ENCODE measurements around the gene PEX12. TPM values are rescaled to one million over a fixed set of nuclear protein-coding genes. Genes with fewer than 3 reads are reported as not detected.

PEX12 gene
- polyA plus RNA-seq, 1 donor (not counting 4 experiments of a cell fraction or from before 2014, with no cell fraction given): 6.4 TPM

DNA sequence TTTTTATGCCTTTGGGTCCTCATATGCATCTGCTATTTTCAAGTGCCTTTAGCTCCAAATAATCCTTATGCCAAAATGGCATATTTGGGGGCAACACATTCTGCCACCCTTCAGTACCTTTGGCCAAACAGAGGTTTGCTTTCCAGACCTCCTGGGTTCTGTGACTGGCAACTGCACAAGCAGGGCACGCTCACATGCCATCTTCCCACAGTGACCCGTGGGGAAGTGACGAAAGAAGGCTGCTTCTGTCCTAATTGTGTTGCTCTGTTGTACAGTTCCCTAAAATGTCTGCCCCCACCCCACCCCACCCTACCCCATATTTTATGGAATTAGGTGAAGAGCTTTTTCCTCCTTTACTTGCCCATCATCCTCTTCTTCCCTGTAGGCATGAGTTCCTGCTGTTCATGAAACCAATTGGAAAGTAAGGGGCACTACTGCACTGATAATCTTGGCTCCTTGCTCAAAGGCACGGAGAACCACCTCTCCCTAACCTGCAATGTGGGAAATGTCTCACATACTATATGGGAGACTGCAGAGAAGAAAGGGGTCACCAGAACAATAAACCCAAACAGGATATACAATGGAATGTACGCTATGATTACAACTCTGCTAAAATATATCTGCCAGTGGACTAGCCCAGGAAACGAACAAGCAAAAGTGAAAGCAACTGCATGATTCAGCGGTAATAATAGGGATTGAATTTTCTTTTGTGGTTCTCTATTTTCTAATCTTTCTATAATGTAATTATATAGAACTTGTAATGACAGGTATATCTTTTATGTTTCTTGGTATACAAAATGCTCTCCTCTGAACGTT, 37.6 kb downstream of the PEX12 start:
- dilution Hi-C loops (cut with MboI; ENCODE audit: extremely low pct_ligation_motif_present, low sequenced_read_pairs): no loop called here
- H3K27ac ChIP-seq (ENCODE audit: control insufficient read depth, insufficient read depth, low read length): no peak overlapping the region
- no peaks in the 10 kb centered on the region for H3K9me1 ChIP-seq (ENCODE audit: control insufficient read depth, extremely low read depth, insufficient read depth, low read length)
- H3K4me1 ChIP-seq (ENCODE audit: control insufficient read depth, extremely low read depth, insufficient read depth, low read length): no peaks in the 10 kb centered on the region
- no peaks in the 10 kb centered on the region for H3K27me3 ChIP-seq (ENCODE audit: control insufficient read depth, extremely low read depth, insufficient read depth, low read length)
- no peaks in the 10 kb centered on the region for H3K79me2 ChIP-seq (ENCODE audit: control insufficient read depth, insufficient read depth, low read length)
- no peaks in the 10 kb centered on the region for H3K9me3 ChIP-seq (ENCODE audit: control insufficient read depth, low read depth, low read length)
- no peak for TF ChIP-seq EZH2 (IDR thresholded peaks at IDR 0.05; ENCODE audit: low read length)
- TF ChIP-seq, protein P1, sequence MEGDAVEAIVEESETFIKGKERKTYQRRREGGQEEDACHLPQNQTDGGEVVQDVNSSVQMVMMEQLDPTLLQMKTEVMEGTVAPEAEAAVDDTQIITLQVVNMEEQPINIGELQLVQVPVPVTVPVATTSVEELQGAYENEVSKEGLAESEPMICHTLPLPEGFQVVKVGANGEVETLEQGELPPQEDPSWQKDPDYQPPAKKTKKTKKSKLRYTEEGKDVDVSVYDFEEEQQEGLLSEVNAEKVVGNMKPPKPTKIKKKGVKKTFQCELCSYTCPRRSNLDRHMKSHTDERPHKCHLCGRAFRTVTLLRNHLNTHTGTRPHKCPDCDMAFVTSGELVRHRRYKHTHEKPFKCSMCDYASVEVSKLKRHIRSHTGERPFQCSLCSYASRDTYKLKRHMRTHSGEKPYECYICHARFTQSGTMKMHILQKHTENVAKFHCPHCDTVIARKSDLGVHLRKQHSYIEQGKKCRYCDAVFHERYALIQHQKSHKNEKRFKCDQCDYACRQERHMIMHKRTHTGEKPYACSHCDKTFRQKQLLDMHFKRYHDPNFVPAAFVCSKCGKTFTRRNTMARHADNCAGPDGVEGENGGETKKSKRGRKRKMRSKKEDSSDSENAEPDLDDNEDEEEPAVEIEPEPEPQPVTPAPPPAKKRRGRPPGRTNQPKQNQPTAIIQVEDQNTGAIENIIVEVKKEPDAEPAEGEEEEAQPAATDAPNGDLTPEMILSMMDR (optimal IDR thresholded peaks at IDR 0.05 in 1 of 3, IDR thresholded peaks at IDR 0.05 in 1 of 3, conservative IDR thresholded peaks at IDR 0.05 in 1 of 3; ENCODE audit: extremely low read depth in 1 of 3, insufficient read depth in 2 of 3, low read length in 3 of 3): no peak
- peak overlapping the region; percentile 41 for H2AFZ ChIP-seq (ENCODE audit: control insufficient read depth, low read length)
- H3K9ac ChIP-seq (ENCODE audit: control insufficient read depth, extremely low read depth, insufficient read depth, low read length): no peak overlapping the region
- H4K20me1 ChIP-seq (ENCODE audit: control insufficient read depth, extremely low read depth, insufficient read depth, low read length): no peaks in the 10 kb centered on the region
- DNase-seq (ENCODE audit: low read depth, low spot score): no peak
- peak overlapping the region; percentile 39 for H3K4me2 ChIP-seq (ENCODE audit: control insufficient read depth, extremely low read depth, insufficient read depth, low read depth, low read length)
- FAIRE-seq: no peak
- peak overlapping the region in 1 of 3 experiments; percentile 19 for H3K4me3 ChIP-seq (ENCODE audit: control insufficient read depth in 2 of 3, extremely low read depth in 1 of 3, insufficient read depth in 2 of 3, low read depth in 1 of 3, low read length in 3 of 3)
- no peaks in the 10 kb centered on the region for H3K36me3 ChIP-seq (ENCODE audit: control insufficient read depth in 2 of 2, extremely low read depth in 1 of 2, insufficient read depth in 2 of 2, low read length in 2 of 2)

DNA sequence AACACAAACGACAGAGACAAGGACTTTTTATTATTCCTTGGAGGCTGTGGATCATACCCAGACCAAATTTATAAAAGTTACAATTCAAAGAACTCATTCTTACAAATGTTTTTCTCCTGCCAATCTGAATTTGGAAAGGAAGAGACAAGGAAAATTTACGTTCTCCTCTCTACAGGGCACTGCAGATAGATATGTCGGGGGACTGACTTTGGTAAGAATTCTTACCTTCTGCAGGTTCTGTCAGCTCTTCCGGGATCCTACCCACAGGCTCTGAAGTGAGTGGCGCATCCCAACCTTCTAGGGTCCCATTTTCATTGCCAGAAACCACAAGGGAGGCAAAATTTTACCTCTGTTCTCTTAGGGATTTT, 38.7 kb downstream of the PEX12 start:
- Histone ChIP-seq H3K4me2 (ENCODE audit: control insufficient read depth, extremely low read depth, insufficient read depth, low read depth, low read length) (peak overlapping the region; percentile 50), H3K4me3 (ENCODE audit: control insufficient read depth in 2 of 3, extremely low read depth in 1 of 3, insufficient read depth in 2 of 3, low read depth in 1 of 3, low read length in 3 of 3) (no peak overlapping the region), H3K9ac (ENCODE audit: control insufficient read depth, extremely low read depth, insufficient read depth, low read length) (no peak overlapping the region), H3K36me3 (ENCODE audit: control insufficient read depth in 2 of 2, extremely low read depth in 1 of 2, insufficient read depth in 2 of 2, low read length in 2 of 2) (no peaks in the 10 kb centered on the region), H3K79me2 (ENCODE audit: control insufficient read depth, insufficient read depth, low read length) (no peaks in the 10 kb centered on the region), H3K27me3 (ENCODE audit: control insufficient read depth, extremely low read depth, insufficient read depth, low read length) (no peaks in the 10 kb centered on the region), H4K20me1 (ENCODE audit: control insufficient read depth, extremely low read depth, insufficient read depth, low read length) (no peaks in the 10 kb centered on the region), H3K9me1 (ENCODE audit: control insufficient read depth, extremely low read depth, insufficient read depth, low read length) (no peaks in the 10 kb centered on the region), H3K4me1 (ENCODE audit: control insufficient read depth, extremely low read depth, insufficient read depth, low read length) (no peaks in the 10 kb centered on the region), H3K9me3 (ENCODE audit: control insufficient read depth, low read depth, low read length) (no peaks in the 10 kb centered on the region), H3K27ac (ENCODE audit: control insufficient read depth, insufficient read depth, low read length) (no peak overlapping the region), H2AFZ (ENCODE audit: control insufficient read depth, low read length) (no peak overlapping the region)
- TF ChIP-seq, protein P1 (optimal IDR thresholded peaks at IDR 0.05 in 1 of 3, IDR thresholded peaks at IDR 0.05 in 1 of 3, conservative IDR thresholded peaks at IDR 0.05 in 1 of 3; ENCODE audit: extremely low read depth in 1 of 3, insufficient read depth in 2 of 3, low read length in 3 of 3): no peak
- no peak for TF ChIP-seq EZH2 (IDR thresholded peaks at IDR 0.05; ENCODE audit: low read length)
- no peak for FAIRE-seq
- dilution Hi-C loops (cut with MboI; ENCODE audit: extremely low pct_ligation_motif_present, low sequenced_read_pairs): no loop called here
- no peak for DNase-seq (ENCODE audit: low read depth, low spot score)
